Stomach (tissue), 4 donors: ENCODE measurements around the gene PARD3.

ENCODE experiments used
- CTCF ChIP-seq, 7 experiments: fragments of 450-650 bp in 4 of 7; fragments of 200-600 bp in 3 of 7; sonication (generic) in 3 of 7; IDR thresholded peaks; one replicate each; pipeline ENCODE4 v1.5.1; 2016 to 2019; ENCODE audit warnings: antibody characterized with exemption in 7 of 7, control low read depth in 2 of 7, mild to moderate bottlenecking in 1 of 7
- EP300 ChIP-seq: sonication (generic); formaldehyde crosslinking; IDR thresholded peaks from one replicate; pipeline ENCODE4 v1.6.1; 2017; ENCODE audit warnings: antibody characterized with exemption
- POLR2A ChIP-seq, 4 donors: fragments of 450-650 bp; IDR thresholded peaks; one replicate each; pipeline ENCODE4 v1.6.1; 2016; ENCODE audit warnings: antibody characterized with exemption in 4 of 4, control low read depth in 2 of 4, mild to moderate bottlenecking in 1 of 4, moderate library complexity in 1 of 4

- TF ChIP-seq EP300 (no peak), CTCF (IDR thresholded peaks at IDR 0.05) (no peak), POLR2A (IDR thresholded peaks at IDR 0.05) (no peak)
Observed at GRCh38 chr10:34813626-34814222, 1.4 kb downstream of the PARD3 start.
